OCI-LY3 (cell line): ENCODE results near the gene DAB2.

ENCODE experiments used
- CTCF ChIP-seq: fragments of 200-600, 300-600 bp; sonication (generic); IDR thresholded peaks from 2 replicates; pipeline ENCODE4 v1.5.1; 2014; ENCODE audit warnings: antibody characterized with exemption, low read length, low read depth
- EZH2phosphoT487 ChIP-seq: fragments of 200-600 bp; shearing (Covaris generic); IDR thresholded peaks from 2 replicates; pipeline ENCODE4 v1.6.1; 2018; ENCODE audit warnings: antibody characterized with exemption, mixed run types, low read depth

GRCh38 chr5:39414426-39414825 is 10.4 kb downstream of the DAB2 start:
- TF ChIP-seq CTCF (no peak), EZH2phosphoT487 (no peak)
